ENCODE results near the gene ATXN1.
"Not testable (repeated sequence)": the region's sequence is repeated elsewhere in the genome, so short reads cannot be mapped to it uniquely, and the experiment has no call there.

ATXN1 gene

DNA sequence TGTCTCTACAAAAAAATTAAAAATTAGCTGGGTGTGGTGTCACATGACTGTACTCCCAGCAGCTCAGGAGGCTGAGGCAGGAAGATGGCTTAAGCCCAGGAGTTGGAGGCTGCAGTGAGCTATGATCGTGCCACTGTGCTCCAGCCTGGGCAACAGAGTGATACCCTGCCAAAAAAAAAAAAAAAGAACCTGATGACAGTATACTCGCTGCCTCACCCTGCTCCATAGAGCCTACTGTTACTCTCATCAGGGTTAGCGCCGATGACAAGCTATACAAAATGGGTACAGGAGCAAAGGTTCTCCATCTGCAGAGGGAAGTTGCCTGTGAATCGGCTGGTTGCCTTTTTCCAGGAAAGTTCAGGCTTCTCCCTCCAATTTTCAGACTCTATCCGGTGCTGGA lies 469.5 kb downstream of the ATXN1 start:
- DNase-seq = no peak

DNA sequence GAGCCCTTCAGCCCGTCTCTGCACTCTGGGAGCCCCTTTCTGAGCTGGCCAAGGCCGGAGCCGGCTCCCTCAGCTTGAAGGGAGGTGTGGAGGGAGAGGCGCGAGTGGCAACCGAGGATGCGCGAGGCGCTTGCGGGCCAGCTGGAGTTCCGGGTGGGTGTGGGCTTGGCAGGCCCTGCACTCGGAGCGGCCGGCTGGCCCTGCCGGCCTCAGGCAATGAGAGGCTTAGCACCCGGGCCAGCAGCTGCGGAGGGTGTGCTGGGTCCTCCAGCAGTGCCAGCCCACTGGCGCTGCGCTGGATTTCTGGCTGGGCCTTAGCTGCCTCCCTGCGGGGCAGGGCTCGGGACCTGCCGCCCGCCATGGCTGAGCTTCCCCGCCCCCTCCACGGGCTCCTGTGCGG lies 473.1 kb downstream of the ATXN1 start:
- DNase-seq = no peak

DNA sequence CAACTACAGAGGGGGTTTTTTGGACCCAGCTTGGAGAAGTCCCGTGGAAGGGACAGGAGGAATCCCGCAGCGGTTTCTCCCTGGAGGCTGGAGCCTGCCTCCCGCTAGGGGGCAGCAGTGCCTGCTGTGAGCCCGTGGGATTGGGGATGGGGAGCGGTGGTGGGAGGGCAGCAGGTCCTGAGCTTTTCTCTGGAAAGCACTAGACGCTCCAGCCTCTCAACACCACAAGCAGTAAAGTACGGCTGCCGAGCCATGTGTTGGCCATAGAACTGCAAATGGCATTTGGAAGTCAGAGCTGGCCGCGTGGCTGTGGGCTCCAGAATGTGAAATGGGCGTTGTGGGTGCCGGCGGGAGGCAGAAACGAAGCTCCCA lies 475.1 kb downstream of the ATXN1 start:
- DNase-seq = peak; percentile 27 to 68 (median 48)

DNA sequence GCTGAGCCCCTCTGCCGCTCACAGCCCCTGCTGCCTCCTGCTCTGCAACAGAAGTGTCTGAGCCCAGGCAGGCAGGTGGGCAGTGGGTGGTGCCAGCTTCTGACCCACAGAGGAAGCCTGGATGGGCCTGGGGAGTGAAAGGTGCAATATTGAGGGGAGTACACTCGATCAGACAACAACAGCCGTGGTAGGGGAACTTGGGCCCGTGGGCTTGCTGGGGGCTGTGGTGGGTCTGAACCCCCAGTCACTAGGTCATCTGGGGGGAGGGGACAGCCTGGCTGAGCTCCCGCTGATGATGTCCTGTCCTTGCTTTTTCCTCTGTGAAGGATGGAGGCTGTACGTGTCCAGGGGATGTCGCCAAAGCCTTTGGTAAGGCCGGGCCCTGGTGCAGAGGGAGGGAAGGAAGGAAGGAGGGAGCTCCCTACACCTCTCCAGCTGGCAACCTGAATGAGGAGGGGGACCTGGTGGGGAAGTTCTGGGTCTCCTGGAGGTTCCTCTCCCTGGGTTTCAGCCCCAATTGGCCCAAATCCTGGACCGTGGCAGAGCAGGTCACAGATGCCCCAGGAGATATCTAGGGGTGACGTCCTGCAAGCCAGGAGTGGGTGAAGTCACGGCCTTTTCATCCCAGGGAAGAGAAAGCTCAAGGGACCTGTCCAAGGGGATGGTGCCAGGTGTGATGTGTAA lies 475.7 kb downstream of the ATXN1 start:
- no peak for DNase-seq

DNA sequence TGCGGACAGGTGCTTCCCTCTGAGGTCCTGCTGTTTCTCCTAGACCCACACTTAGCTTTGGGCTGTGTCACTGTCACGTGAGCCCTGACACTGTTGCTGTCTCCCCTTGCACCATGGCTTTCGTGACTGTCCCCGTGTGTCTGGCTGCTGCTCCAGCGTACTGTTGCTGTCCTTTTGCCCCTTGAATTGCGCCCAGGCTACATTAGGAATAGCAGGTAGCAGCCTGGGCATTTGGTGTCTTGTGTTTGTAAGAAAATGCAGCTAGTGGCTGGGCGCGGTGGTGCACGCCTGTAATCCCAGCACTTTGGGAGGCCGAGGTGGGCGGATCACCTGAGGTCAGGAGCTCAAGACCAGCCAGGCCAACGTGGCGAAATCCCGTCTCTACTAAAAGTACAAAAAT lies 476.8 kb downstream of the ATXN1 start:
- no peak for DNase-seq

DNA sequence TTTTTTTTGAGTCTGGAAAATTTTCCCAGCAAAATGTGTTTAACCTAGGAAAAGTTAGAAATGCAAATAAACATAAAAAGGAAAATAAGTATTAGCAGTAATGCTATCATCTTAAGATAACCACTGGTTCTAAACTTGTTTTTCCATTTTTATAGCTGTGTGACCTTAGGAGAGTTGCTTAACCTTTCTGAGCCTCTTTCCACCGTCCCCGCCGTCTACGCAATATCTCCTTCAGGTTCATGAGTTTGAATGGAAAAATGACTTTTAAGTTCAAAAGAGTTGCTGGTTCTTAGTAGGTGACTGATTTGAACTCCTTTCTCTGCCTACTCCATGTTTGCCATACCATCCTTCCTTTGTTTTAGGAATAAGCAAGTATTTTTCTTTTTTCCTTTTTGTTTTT lies 478.9 kb downstream of the ATXN1 start:
- DNase-seq = no peak

DNA sequence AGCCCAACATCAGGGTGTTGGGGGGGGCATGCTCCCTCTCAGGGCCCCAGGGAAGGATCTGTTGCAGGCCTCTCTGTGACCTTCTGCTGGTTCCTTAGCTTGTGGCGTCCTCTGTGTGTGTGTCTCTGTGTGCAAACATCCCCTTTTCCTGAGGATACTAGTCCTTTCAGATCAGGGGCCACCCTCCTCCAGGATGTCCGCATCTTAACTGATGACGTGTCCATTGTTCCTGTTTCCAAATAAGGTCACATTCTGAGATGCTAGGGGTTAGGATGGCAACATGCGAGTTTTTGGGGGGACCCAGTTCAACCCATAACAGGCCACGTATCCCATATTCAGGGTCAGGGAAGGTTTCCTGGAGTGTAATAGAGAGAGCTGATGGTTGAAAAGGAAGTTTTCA lies 482.0 kb downstream of the ATXN1 start:
- peak in 2 of 3 donors; percentile 33 to 36 for DNase-seq

DNA sequence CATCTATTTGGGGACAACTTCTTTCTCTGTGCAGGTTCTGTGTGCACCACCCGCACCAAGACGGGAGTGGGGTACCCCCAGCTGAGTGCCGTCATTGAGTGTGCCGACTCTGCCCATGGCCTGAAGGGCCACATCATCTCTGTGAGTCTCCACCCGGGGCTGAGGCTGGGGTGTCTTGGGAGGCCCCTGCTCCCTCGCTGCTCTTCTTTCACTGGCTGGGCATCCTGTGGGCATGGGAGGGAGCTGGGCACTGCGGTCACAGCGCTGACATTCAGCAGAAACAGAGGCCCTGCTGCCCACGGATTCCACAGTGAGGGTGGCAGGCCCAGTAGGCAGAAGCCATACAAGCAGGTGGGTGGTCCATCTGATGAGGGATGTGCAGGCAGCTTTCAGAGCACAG lies 482.5 kb downstream of the ATXN1 start:
- no peak for DNase-seq

DNA sequence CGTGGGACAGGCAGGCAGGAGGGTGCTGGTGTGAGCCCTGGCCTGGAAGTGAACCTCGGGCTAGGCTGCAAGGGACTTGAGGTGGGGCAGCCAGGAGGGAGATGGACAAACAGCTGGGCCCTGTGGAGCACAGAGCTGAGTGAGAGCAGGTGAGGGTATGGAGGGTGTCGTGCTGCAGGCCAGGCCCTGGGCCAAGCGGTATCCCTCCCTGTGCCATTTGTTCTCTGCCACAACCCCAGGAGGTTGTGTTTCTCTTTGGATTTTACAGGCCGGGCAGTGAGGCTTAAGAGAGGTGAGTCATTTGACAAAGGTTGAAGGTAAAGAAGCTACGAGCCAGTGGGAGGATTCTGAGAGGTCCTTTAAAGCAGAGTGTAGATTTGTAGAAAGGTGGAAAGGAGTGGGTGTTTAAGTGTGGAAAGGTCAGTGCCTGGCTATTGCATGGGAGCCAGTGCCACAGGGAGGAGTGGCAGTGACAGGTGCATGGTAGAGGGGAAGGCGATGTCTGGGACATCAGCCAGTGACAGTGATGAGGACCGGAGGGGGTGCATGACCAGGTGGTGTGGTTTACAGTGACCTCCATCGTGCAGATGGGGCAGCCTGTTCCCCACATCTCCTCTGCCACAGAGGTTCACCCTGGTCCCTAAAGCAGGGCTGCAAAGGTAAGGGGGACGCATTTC lies 483.1 kb downstream of the ATXN1 start:
- no peak for DNase-seq

DNA sequence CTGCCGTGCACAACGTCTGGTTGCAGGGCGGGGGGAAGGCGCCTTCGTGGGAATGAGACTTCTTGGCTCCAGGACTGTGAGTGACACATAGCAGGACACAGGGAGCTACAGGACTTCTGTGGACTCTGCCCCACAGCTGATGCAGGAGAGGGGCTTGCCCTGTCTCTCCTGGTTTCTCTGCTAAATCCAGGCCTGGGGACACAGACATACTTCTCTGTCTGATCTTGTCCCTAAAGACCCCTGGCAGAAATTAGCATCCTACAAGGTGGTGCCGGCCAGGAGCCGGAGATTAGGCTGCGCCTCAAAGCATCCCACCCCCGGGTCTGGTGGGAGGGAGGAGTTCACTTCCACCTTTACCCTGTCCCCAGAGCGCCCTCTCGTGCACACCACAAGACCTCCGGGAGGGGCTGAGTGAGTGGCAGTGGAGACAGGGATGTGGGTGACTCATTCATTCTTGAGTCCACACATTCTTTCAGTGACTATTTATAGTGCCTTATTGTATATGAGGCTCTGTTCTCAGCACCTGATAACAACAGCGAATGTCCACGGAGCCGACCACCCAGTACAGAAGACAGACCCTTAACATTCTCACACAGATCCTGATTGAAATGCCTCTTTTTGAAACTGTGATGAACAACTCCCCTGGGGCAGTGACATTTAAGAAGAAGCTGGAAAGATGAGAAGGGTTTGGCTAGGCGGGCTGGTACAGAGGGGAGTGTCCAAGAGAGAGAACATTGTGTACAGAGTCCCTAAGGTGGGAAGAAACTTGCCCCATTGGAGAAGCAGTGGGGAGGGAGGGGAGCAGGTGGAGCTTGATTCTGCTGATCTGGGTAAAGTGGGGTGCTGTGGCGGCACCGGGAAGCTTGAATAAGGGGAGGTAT lies 483.9 kb downstream of the ATXN1 start:
- peak; percentile 62 to 81 (median 75) for DNase-seq

DNA sequence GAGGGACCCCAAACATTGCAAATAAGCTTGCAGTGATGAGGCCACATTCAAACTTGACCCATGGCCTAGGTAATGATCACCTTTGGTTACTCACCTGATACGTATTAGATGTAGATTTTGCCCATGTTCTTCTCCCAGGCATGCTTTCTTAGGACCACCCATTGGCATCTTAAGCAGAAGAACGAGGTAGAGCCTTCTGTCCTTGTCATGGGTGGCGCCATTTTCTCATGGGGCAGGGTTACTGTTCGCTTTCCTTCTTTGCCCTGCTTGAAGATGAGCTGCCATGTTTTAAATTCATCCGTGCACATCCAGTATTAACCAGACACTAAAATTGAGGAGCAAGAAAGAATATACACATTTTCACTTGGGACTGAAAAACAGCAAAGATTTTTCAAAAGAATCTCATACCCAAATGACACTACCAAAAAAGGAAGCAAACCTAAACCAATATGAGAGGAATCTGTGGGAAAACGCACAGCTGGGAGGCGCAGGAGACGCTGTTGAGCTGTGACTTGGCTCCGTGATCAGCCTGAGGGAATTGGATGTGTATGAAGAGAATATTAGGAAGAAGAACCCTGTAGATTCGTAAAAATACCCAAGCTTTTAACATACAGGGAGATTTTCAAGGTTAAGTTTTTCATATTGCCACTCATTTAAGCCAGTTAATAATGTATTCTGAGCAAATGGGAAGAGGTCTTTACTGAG lies 486.2 kb downstream of the ATXN1 start:
- no peak for DNase-seq

DNA sequence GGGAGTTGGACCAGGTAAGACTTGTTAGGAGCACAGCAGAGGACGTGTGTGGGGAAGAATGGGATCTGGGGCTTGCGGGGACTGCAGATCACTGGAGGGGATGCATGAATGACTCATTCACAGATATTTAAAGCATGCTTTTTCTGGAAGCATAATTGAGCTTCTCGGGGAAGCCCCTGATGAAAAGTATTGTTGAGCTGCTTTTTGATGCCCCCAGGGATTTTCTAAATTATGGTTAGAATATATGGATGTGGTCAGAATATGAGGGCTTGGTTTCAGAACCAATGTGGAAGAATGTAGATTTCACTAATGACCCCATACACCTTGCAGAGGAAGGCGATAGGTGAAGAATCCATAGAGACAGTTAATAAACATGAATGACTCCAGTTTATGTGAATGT lies 486.8 kb downstream of the ATXN1 start:
- no peak for DNase-seq

DNA sequence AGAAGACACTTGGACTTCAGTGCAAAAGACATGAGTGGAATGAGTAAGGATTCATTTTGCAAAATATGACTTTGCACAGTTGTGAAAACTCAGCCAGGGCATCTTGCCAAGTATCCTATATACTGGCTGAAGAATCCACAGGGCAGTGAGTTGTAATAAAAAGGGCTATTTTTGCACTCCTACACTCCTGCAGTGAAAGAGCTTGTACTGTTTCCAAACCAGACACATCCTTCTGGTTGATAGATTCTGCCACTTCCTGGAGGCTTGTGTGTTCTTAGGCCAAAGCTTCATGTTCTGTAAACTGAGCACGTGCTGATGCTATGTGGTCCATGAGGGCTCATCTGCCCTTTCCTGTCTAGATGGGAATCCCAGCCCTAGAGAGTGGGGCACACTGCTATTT lies 488.0 kb downstream of the ATXN1 start:
- DNase-seq = no peak

DNA sequence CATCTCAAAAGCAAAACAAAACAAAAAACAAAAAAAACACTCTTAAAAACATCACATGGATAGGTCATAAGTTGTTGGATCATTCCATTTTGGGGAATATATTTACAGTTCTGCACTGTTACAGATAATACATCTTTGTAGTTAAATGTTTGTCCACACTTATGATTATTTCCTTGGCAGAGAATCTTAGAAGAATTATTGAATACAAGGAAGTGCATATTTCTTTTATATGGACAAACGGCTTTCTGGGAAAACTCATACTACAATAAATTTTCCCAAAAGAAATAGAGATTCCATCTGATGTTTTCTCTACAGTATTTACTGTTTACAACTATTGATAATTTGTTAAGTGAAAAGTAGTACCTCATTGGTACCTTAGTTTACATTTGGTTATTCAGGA lies 489.1 kb downstream of the ATXN1 start:
- DNase-seq = no peak

DNA sequence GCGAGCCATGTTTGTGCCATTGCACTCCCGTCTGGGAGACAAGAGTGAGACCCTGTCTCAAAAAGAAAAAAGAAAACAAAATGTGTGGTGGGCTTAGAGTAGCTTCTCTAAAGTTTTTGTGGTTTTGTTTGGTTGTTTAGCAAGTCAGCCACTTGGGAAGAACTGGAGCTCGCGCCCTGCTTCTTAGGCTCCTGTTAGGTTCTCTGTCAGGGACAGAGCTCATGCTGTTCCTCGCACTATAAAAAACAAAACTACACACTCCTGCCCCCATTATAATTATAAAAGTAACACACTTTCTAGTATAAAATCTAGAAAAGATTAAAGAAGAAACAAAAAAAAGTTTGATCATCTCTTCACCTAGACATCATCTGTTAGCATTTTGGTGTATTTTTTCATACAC lies 489.8 kb downstream of the ATXN1 start:
- DNase-seq = no peak

DNA sequence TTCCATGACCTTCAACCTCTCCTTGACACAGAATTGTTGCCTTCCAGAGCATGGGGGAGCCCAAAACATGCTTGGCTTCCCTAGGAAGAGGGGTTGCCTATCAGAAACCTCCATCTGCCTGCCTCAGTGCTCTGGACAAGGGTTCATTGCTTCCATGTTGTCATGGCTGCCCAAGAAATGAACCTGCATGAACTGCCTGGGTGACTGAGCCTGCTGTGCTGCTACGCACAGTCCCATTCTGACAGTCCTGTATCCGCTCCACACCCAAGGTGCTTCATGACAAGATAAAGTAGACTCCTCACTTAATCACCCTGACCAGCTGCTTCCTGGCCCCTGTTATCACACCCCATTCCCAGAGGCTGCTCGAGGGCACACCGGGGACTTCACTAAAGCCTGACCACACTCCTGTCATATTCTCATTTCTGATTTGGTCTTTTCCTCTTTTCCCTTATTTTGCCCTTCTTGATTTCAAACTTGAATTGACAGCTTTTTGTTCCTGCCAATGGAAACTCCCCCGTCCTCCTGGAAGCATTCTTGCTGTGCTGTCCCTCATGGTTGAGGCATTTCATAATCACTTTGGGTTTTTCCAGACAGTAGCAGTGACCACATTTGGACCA lies 491.0 kb downstream of the ATXN1 start:
- DNase-seq = peak; percentile 21 to 41 (median 28)

DNA sequence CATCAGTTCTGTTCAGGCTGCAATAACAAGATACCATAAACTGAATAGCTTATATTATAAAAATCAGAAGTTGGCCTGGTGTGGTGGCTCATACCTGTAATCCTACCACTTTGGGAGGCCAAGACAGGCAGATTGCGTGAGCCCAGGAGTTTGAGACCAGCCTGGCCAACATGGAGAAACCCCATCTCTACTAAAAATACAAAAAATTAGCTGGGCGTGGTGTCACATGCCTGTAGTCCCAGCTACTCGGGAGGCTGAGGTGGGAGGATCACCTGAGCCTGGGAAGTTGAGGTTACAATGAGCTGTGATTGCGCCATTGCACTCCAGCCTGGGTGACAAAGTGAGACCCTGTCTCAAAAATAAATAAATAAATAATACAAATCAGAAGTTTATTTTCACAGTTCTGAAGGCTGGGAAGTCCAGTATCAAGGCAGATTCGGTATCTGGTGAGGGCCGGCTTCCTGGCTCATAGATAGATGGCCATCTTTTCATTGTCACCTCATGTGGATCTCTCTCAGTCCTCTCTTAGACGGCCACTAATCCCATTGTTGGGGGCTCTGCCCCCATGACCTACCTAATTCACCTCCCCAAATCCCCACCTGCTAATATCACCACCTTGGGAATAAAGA lies 491.7 kb downstream of the ATXN1 start:
- not testable (repeated sequence) for DNase-seq

DNA sequence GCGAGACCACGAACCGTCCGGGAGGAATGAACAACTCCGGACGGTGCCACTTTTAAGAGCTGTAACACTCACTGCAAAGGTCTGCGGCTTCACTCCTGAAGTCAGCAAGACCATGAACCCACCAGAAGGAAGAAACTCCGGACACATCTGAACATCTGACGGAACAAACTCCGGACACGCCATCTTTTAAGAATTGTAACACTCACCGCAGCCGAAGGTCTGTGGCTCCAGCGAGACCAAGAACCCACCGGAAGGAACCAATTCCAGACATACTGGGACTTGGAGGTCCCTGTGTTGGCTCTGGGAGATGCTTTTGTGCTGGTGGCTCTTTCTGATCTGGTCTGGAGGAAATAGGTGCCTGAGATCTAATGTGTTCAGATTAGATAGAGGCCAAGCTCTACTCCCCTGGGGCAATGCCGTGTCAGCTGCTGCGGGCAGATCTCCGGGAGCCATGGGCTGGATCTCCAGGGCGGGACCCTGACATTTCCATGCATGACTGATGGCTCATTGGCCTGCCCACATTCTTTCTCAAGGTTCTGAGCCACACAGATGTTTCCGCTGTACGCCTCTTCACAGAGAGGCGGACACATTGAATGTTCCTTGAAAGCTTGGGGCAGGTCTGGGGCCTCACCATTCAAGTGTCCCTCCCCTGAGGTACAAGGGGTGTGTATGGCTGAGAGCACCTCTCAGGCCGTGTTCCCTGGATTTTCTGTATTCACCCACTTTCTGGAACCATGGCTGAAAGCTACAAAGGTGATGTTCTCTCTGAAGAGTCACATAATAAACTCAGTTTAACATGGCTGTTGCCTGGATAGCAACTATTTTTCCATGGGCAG lies 493.6 kb downstream of the ATXN1 start:
- no peak for DNase-seq

DNA sequence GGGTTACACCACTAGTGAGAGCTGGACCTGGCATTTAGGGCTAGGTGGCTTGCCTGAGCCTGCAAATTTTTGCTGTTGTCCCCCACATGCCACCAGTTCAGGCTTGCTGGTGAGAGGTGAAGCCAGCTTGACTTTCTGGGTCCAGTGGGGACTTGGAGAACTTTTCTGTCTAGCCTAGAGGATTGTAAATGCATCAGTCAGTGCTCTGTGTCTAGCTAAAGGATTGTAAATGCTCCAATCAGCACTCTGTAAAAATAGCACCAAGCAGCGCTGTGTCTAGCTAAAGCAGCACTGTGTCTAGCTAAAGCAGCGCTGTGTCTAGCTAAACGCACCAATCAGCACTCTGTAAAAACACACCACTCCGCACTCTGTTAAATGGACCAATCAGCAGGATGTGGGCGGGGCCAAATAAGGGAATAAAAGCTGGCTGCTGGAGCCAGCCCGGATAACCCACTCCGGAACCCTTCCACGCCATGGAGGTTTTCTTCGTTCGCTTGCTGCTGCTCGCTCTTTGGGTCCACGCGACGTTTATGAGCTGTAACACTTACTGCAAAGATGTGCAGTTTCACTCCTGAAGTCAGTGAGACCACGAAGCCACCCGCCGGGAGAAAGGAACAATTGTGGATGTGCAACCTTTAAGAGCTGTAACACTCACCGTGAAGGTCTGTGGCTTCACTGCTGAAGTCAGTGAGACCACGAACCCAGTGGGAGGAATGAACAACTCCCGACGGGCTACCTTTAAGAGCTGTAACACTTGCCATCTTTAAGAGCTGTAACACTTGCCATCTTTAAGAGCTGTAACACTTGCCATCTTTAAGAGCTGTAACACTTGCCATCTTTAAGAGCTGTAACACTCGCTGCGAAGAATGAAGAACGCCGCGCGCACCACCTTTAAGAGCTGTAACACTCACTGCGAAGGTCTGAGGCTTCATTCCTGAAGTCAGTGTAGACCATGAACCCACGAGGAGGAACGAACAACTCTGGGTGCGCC lies 495.6 kb downstream of the ATXN1 start:
- DNase-seq = no peak

DNA sequence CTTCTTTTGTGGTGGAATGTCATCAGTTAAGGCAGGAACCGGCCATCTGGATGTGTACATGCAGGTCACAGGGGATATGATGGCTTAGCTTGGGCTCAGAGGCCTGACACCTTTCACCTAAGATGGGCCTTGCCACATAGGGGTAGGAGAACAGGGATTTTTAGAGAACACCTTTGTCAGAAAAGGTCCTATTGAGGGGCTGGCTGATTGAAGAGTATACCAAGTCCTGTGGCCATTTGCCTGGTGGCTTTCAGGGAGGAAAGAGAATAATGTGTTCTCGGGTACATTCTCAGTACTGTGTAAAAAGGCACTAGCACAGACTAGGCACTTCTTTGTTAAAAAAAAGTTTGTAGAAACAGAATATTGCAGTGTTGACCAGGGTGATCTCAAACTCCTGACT lies 496.5 kb downstream of the ATXN1 start:
- DNase-seq = no peak

Data from suppressor macrophage treated with lipopolysaccharide for 1 hour (primary cell).